ENCODE measurements around the gene TET2. TPM values are rescaled to one million over a fixed set of nuclear protein-coding genes. Genes with fewer than 3 reads are reported as not detected.

TET2 gene
- polyA plus RNA-seq, 3 donors, result 22.6 to 47.1 (median 42.5) TPM

DNA sequence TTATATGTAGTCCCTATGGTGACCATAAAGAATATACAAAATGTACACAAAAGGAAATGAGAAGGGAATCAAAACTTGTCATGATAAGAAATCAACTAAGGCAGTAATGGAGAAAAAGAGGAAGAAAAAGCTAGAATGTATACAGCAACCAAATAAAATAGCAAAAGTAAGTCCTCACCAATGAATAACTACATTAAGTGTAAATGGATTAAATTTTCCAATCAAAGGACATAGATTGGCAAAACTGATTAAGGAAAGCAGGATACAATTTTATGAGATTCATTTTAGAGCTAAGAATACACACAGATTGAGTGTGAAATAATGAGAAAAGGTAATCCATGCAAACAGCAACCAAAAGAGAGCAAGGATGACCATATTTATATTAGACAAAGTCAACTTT, 157.4 kb downstream of the TET2 start:
- Histone ChIP-seq H3K27me3 (ENCODE audit: control insufficient read depth in 2 of 2, insufficient read depth in 2 of 2, low read length in 2 of 2) (no peaks in the 10 kb centered on the region), H4K20me1 (ENCODE audit: insufficient read depth, low read length) (no peaks in the 10 kb centered on the region), H3K9me3 (replicated peaks in 1 of 2; ENCODE audit: control insufficient read depth in 1 of 2, insufficient read depth in 1 of 2, low read length in 2 of 2) (peaks cover 0 to 4% of the 10 kb centered on the region in 2 donors), H3K36me3 (replicated peaks in 1 of 2; ENCODE audit: control insufficient read depth in 1 of 2, insufficient read depth in 2 of 2, low read length in 2 of 2) (no peaks in the 10 kb centered on the region), H2AFZ (ENCODE audit: insufficient read depth, low read depth, low read length, poor library complexity, severe bottlenecking) (no peak overlapping the region), H3K4me1 (ENCODE audit: control insufficient read depth in 1 of 2, insufficient read depth in 2 of 2, low read length in 2 of 2) (peaks cover 15 to 27% of the 10 kb centered on the region in 2 donors), H3K27ac (ENCODE audit: low read depth in 1 of 2, low read length in 2 of 2) (peak overlapping the region in 1 of 2 donors; percentile 77), H3K9ac (ENCODE audit: insufficient read depth, low read length, poor library complexity, severe bottlenecking) (no peak overlapping the region), H3K4me3 (replicated peaks in 1 of 3; ENCODE audit: low read depth in 2 of 3, low read length in 3 of 3) (no peak overlapping the region), H3K4me2 (replicated peaks; ENCODE audit: extremely low read depth, low read length, poor library complexity, severe bottlenecking) (no peak overlapping the region), H3K79me2 (ENCODE audit: insufficient read depth, low read length) (no peaks in the 10 kb centered on the region)
- Mint-ChIP-seq H3K9me3 (peaks cover 8 to 21% (median 17%) of the 10 kb centered on the region in 7 donors), H3K4me1 (peaks cover 25% of the 10 kb centered on the region), H3K36me3 (peaks cover 0 to 5% of the 10 kb centered on the region in 2 donors), H3K27ac (peak overlapping the region in 3 of 7 donors; percentile 9 to 42 (median 36)), H3K4me3 (no peak overlapping the region), H3K27me3 (ENCODE audit: low read depth in 3 of 3) (no peaks in the 10 kb centered on the region)
- no peak for DNase-seq
- intact Hi-C loops (cut with micrococcal nuclease), result no loop called here
- TF ChIP-seq, protein P1, sequence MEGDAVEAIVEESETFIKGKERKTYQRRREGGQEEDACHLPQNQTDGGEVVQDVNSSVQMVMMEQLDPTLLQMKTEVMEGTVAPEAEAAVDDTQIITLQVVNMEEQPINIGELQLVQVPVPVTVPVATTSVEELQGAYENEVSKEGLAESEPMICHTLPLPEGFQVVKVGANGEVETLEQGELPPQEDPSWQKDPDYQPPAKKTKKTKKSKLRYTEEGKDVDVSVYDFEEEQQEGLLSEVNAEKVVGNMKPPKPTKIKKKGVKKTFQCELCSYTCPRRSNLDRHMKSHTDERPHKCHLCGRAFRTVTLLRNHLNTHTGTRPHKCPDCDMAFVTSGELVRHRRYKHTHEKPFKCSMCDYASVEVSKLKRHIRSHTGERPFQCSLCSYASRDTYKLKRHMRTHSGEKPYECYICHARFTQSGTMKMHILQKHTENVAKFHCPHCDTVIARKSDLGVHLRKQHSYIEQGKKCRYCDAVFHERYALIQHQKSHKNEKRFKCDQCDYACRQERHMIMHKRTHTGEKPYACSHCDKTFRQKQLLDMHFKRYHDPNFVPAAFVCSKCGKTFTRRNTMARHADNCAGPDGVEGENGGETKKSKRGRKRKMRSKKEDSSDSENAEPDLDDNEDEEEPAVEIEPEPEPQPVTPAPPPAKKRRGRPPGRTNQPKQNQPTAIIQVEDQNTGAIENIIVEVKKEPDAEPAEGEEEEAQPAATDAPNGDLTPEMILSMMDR (IDR thresholded peaks at IDR 0.05), result no peak

DNA sequence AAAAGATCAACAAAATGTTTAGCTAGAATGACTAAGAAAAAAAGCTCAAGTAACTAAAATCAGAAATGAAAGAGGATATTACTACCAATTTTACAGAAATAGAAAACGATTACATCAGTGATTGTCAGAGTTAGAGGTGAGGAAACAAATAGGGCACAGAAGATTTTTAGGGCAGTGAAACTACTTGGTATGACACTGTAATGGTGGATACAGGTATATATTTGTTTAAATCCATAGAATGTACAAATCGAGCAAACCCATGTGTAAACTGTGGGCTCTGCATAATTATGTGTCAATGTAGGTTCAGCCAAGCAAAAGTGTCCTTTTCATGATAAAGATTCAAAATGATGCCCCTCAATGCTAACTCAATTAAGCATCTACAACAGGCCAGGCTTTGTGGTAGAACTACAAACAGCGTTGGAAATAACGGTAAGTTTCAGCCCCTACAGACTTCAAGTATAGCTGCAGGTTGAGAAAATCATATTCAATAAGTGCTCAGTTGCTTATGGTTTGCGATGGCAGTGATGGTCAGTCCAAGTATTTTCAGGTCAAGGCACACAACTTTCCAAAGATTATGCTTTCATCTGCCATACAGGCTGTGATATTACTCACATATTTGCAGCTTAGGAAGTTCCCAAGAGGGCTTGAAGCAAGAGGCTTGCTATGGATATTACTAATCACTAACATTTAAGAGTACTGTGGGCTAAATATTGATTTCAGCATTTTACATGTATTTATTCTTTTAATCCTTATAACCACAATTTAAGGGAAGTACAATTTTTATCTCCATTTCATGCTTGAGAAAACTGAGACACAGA, 158.6 kb downstream of the TET2 start:
- Histone ChIP-seq H3K79me2 (ENCODE audit: insufficient read depth, low read length) (no peaks in the 10 kb centered on the region), H3K9me3 (replicated peaks in 1 of 2; ENCODE audit: control insufficient read depth in 1 of 2, insufficient read depth in 1 of 2, low read length in 2 of 2) (peaks cover 0 to 4% of the 10 kb centered on the region in 2 donors), H3K27me3 (ENCODE audit: control insufficient read depth in 2 of 2, insufficient read depth in 2 of 2, low read length in 2 of 2) (no peaks in the 10 kb centered on the region), H3K27ac (ENCODE audit: low read depth in 1 of 2, low read length in 2 of 2) (peak overlapping the region in 1 of 2 donors; percentile 77), H3K4me1 (ENCODE audit: control insufficient read depth in 1 of 2, insufficient read depth in 2 of 2, low read length in 2 of 2) (peaks cover 15 to 27% of the 10 kb centered on the region in 2 donors), H2AFZ (ENCODE audit: insufficient read depth, low read depth, low read length, poor library complexity, severe bottlenecking) (no peak overlapping the region), H4K20me1 (ENCODE audit: insufficient read depth, low read length) (no peaks in the 10 kb centered on the region), H3K36me3 (replicated peaks in 1 of 2; ENCODE audit: control insufficient read depth in 1 of 2, insufficient read depth in 2 of 2, low read length in 2 of 2) (no peaks in the 10 kb centered on the region), H3K4me2 (replicated peaks; ENCODE audit: extremely low read depth, low read length, poor library complexity, severe bottlenecking) (peak overlapping the region; percentile 48), H3K4me3 (replicated peaks in 1 of 3; ENCODE audit: low read depth in 2 of 3, low read length in 3 of 3) (peak overlapping the region in 1 of 3 experiments; percentile 31), H3K9ac (ENCODE audit: insufficient read depth, low read length, poor library complexity, severe bottlenecking) (no peak overlapping the region)
- DNase-seq, result peak; percentile 14 to 39 (median 17)
- no peaks in the 10 kb centered on the region for H3K27me3 Mint-ChIP-seq (ENCODE audit: low read depth in 3 of 3)
- H3K4me3 Mint-ChIP-seq, result peak overlapping the region in 1 of 2 donors; percentile 64
- WGBS (ENCODE audit: insufficient coverage), result no CpG with 5 or more reads among the region's 5 CpGs
- TF ChIP-seq, protein P1 (IDR thresholded peaks at IDR 0.05), result no peak
- intact Hi-C loops (cut with micrococcal nuclease), result no loop called here
- H3K27ac Mint-ChIP-seq, result peak overlapping the region; percentile 76 to 87 (median 82)
- peaks cover 25% of the 10 kb centered on the region for H3K4me1 Mint-ChIP-seq
- peaks cover 0 to 5% of the 10 kb centered on the region in 2 donors for H3K36me3 Mint-ChIP-seq
- H3K9me3 Mint-ChIP-seq, result peaks cover 8 to 17% (median 10%) of the 10 kb centered on the region in 7 donors

All from CD14-positive monocyte (primary cell).